OCI-LY7 (cell line): ENCODE measurements around the gene MPHOSPH6. TPM values are rescaled to one million over a fixed set of nuclear protein-coding genes. Genes with fewer than 3 reads are reported as not detected.

ENCODE experiments used
- BruUV-seq: library from RNA; stranded (reverse); fragments of 400-500 nt; replicated peaks from 2 replicates; lab custom pipeline; 2021; lab: Mats Ljungman, UMichigan
- CTCF ChIA-PET: fragments of 300-600 bp; sonication (Branson Sonifier 250); formaldehyde crosslinking; loops from one replicate; lab custom pipeline; 2022; ENCODE audit warnings: antibody characterized with exemption; ENCODE audit not compliant: unreplicated experiment; lab: Charles Lee
- POLR2A ChIA-PET: fragments of 300-600 bp; sonication (Branson Sonifier 250); formaldehyde crosslinking; loops from one replicate; lab custom pipeline; 2022; ENCODE audit warnings: antibody characterized with exemption; lab: Charles Lee
- DNase-seq: peaks from one replicate; pipeline ENCODE4 v3.0.0-alpha.2; 2015; ENCODE audit warnings: low spot score
- H2AFZ ChIP-seq: fragments of 200-600 bp; sonication (generic), shearing (Covaris generic); 2 replicates; pipeline ENCODE4 v1.6.1; 2014; ENCODE audit warnings: mild to moderate bottlenecking, antibody characterized with exemption, low read length, moderate library complexity
- H3K27ac ChIP-seq: fragments of 200-600 bp; sonication (generic); 2 replicates; pipeline ENCODE4 v1.5.1; 2014; ENCODE audit warnings: mixed run types, low read depth, mild to moderate bottlenecking, moderate library complexity, low read length, inconsistent platforms; ENCODE audit not compliant: poor library complexity, severe bottlenecking
- H3K36me3 ChIP-seq: fragments of 200-600 bp; sonication (generic); 2 replicates; pipeline ENCODE4 v1.6.1; 2014; ENCODE audit warnings: mild to moderate bottlenecking, antibody characterized with exemption, low read length, moderate library complexity, mixed read lengths; ENCODE audit not compliant: insufficient read depth
- H3K4me1 ChIP-seq: fragments of 200-600 bp; sonication (generic); 2 replicates; pipeline ENCODE4 v1.5.1; 2014; ENCODE audit warnings: mild to moderate bottlenecking, low read length; ENCODE audit not compliant: insufficient read depth, poor library complexity, severe bottlenecking
- H3K4me2 ChIP-seq: fragments of 200-600 bp; sonication (generic); 2 replicates; pipeline ENCODE4 v1.6.1; 2014; ENCODE audit warnings: mild to moderate bottlenecking, low read length
- H3K4me3 ChIP-seq: fragments of 200-600 bp; sonication (generic); 2 replicates; pipeline ENCODE4 v1.5.1; 2014; ENCODE audit warnings: mild to moderate bottlenecking, low read depth, low read length; ENCODE audit not compliant: poor library complexity, severe bottlenecking
- H3K79me2 ChIP-seq: fragments of 200-600 bp; sonication (generic); 2 replicates; pipeline ENCODE4 v1.6.1; 2016; ENCODE audit warnings: low read depth, mild to moderate bottlenecking, low read length, moderate library complexity, mixed read lengths; ENCODE audit not compliant: insufficient read depth
- H3K9me2 ChIP-seq: fragments of 200-600 bp; sonication (generic); 2 replicates; pipeline ENCODE4 v1.6.1; 2016; ENCODE audit warnings: mild to moderate bottlenecking, low read length, mixed read lengths; ENCODE audit not compliant: insufficient read depth
- H3K9me3 ChIP-seq: fragments of 200-600 bp; sonication (generic); 2 replicates; pipeline ENCODE4 v1.6.1; 2014; ENCODE audit warnings: mild to moderate bottlenecking, mixed run types, low read length, mixed read lengths
- H4K20me1 ChIP-seq: fragments of 200-600 bp; sonication (generic); 2 replicates; pipeline ENCODE4 v1.6.1; 2014; ENCODE audit warnings: mild to moderate bottlenecking, antibody characterized with exemption, low read length, moderate library complexity, mixed read lengths; ENCODE audit not compliant: insufficient read depth
- CTCF ChIP-seq: fragments of 200-600 bp; sonication (generic); conservative IDR thresholded peaks from 2 replicates; pipeline ENCODE4 v1.5.1; 2014; ENCODE audit warnings: mild to moderate bottlenecking, antibody characterized with exemption, low read length, moderate library complexity, mixed read lengths
- EZH2phosphoT487 ChIP-seq: fragments of 200-600 bp; sonication (generic); IDR thresholded peaks from 2 replicates; pipeline ENCODE4 v1.6.1; 2018; ENCODE audit warnings: low read depth, borderline replicate concordance, mild to moderate bottlenecking, mixed run types, antibody characterized with exemption, low read length, moderate library complexity, mixed read lengths
- intact Hi-C: fragments of 100-400 bp; cut with micrococcal nuclease; formaldehyde crosslinking; loops from one replicate; pipeline ENCODE4 v1.10.0; 2022; ENCODE audit not compliant: unreplicated experiment
- total RNA-seq, 2 experiments: library from RNA; depleted of rRNA in 1 of 2; stranded (reverse); fragments of >200 nt in 1 of 2; shearing (Covaris generic) in 1 of 2; gene quantifications; 2 replicates each; pipeline ENCODE4 v1.2.3, GENCODE V29; 2014 to 2022

The MPHOSPH6 gene
- total RNA-seq, 2 experiments from 2014 or later, result 21.2 to 42.5 TPM

GRCh38 chr16:82203198-82203597 lies 33.2 kb upstream of the MPHOSPH6 start:
- no peaks in the 10 kb centered on the region for H3K9me2 ChIP-seq
- ChIA-PET CTCF (no interaction called here), POLR2A (no interaction called here)
- H3K79me2 ChIP-seq, result no peaks in the 10 kb centered on the region
- H3K4me3 ChIP-seq, result no peak overlapping the region
- no peak overlapping the region for H2AFZ ChIP-seq
- DNase-seq, result no peak
- intact Hi-C loops, result no loop called here
- no peaks in the 10 kb centered on the region for H3K36me3 ChIP-seq
- no peak overlapping the region for H3K4me2 ChIP-seq
- no peaks in the 10 kb centered on the region for H3K4me1 ChIP-seq
- no peaks in the 10 kb centered on the region for H4K20me1 ChIP-seq
- H3K9me3 ChIP-seq, result no peaks in the 10 kb centered on the region
- TF ChIP-seq EZH2phosphoT487 (no peak), CTCF (no peak)
- no peak overlapping the region for H3K27ac ChIP-seq
- BruUV-seq, result no TSS peak

GRCh38 chr16:82201926-82202325 lies 31.9 kb upstream of the MPHOSPH6 start:
- CTCF ChIA-PET, result no interaction called here
- POLR2A ChIA-PET, result no interaction called here
- H3K27ac ChIP-seq, result no peak overlapping the region

More at GRCh38 chr16:82201926-82202325, 31.9 kb upstream of the MPHOSPH6 start:
- Histone ChIP-seq H3K9me3 (no peaks in the 10 kb centered on the region), H3K79me2 (no peaks in the 10 kb centered on the region), H3K4me2 (no peak overlapping the region), H4K20me1 (no peaks in the 10 kb centered on the region), H3K36me3 (no peaks in the 10 kb centered on the region), H3K4me1 (no peaks in the 10 kb centered on the region), H2AFZ (no peak overlapping the region), H3K4me3 (no peak overlapping the region), H3K9me2 (no peaks in the 10 kb centered on the region)
- no TSS peak for BruUV-seq
- DNase-seq, result no peak
- intact Hi-C loops, result no loop called here
- TF ChIP-seq EZH2phosphoT487 (no peak), CTCF (no peak)
